BE2C (cell line): ENCODE measurements around the gene RCVRN.

Source experiments
- DNase-seq: peaks from one replicate; pipeline ENCODE4 v3.0.0-alpha.2; 2020
- H3K27me3 ChIP-seq: fragments of 250-450 bp; sonication (Bioruptor Pico); 2 replicates; pipeline ENCODE4 v1.5.1; 2020; ENCODE audit warnings: mild to moderate bottlenecking
- H3K36me3 ChIP-seq: fragments of 250-450 bp; sonication (Bioruptor Pico); 2 replicates; pipeline ENCODE4 v1.5.1; 2020; ENCODE audit warnings: mild to moderate bottlenecking
- H3K4me1 ChIP-seq: fragments of 250-450 bp; sonication (Bioruptor Pico); 2 replicates; pipeline ENCODE4 v1.5.1; 2020
- H3K4me3 ChIP-seq: 2 replicates; pipeline ENCODE4 v1.5.1; 2011; ENCODE audit warnings: low read depth, low read length
- H3K9me3 ChIP-seq: fragments of 250-450 bp; sonication (Bioruptor Pico); 2 replicates; pipeline ENCODE4 v1.5.1; 2020
- TF ChIP-seq, protein P1 (sequence below): IDR thresholded peaks from 2 replicates; pipeline ENCODE4 v1.5.1; 2012; ENCODE audit warnings: mild to moderate bottlenecking, low read depth, low read length

Gene RCVRN

DNA sequence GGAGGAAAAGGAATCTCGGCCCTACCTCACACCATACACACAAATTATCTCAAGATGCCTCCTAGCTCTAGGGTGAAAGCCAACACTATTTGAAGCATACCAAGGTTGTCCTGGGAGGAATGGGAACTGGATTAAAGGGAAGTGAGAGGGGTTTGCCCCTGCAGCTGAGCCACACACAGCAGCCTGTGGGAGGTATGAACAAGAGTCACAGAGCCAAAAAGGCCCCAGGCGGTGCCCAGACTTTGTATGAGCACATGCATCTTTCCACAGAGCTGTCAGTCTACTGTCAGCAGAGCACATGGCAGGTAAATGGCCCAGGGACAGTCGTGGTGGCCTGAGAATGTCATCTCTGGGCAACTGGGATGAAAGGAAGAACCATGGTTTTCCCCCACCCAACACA lies 31.0 kb upstream of the RCVRN start:
- H3K36me3 ChIP-seq = no peaks in the 10 kb centered on the region
- H3K4me3 ChIP-seq = no peak overlapping the region
- H3K27me3 ChIP-seq = no peaks in the 10 kb centered on the region
- no peaks in the 10 kb centered on the region for H3K9me3 ChIP-seq
- H3K4me1 ChIP-seq = no peaks in the 10 kb centered on the region
- TF ChIP-seq, protein P1, sequence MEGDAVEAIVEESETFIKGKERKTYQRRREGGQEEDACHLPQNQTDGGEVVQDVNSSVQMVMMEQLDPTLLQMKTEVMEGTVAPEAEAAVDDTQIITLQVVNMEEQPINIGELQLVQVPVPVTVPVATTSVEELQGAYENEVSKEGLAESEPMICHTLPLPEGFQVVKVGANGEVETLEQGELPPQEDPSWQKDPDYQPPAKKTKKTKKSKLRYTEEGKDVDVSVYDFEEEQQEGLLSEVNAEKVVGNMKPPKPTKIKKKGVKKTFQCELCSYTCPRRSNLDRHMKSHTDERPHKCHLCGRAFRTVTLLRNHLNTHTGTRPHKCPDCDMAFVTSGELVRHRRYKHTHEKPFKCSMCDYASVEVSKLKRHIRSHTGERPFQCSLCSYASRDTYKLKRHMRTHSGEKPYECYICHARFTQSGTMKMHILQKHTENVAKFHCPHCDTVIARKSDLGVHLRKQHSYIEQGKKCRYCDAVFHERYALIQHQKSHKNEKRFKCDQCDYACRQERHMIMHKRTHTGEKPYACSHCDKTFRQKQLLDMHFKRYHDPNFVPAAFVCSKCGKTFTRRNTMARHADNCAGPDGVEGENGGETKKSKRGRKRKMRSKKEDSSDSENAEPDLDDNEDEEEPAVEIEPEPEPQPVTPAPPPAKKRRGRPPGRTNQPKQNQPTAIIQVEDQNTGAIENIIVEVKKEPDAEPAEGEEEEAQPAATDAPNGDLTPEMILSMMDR = no peak
- DNase-seq = no peak

DNA sequence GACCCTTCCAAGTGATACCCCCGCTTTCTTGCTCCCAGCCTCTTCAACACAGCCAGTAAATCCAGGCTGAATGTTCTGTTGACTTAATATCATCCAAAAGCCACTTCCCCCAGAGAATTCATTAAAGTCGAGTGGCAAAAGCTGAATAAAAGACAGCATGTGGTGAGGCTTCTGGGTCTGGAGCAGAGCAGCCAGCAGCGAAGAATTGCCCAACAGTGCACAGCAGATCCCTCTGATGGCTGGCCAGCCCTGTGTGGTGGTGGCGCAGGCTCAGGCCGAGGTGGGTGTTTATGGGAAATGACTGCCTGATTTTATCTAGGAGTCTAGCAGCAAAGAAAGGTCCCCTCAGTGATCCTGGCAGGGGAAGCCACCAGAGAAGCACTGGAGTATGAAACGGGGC lies 30.3 kb upstream of the RCVRN start:
- TF ChIP-seq, protein P1 = no peak
- H3K4me3 ChIP-seq = no peak overlapping the region
- H3K9me3 ChIP-seq = no peaks in the 10 kb centered on the region
- H3K36me3 ChIP-seq = no peaks in the 10 kb centered on the region
- no peak for DNase-seq
- H3K27me3 ChIP-seq = no peaks in the 10 kb centered on the region
- H3K4me1 ChIP-seq = no peaks in the 10 kb centered on the region

DNA sequence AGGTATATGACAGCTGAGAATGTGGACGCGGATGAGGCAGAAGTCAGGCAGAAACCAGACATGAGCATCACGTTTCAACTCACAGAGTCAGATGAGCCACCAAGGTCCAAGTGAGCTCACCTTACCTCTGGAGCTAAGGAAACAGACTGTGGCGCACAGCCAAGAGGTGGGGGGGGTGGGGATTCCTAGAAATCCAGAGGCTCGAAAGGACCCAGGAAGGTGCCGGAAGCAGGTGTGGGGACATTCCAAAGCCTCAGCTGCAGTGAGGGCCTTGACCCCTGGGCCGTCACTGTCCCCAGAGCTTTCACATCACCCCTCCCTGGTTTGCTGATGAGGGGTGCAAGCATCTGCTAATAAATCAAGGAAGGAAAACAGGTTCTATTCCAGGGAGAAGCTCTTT lies 29.3 kb upstream of the RCVRN start:
- Histone ChIP-seq H3K9me3 (no peaks in the 10 kb centered on the region), H3K4me3 (no peak overlapping the region), H3K36me3 (no peaks in the 10 kb centered on the region), H3K27me3 (no peaks in the 10 kb centered on the region), H3K4me1 (no peaks in the 10 kb centered on the region)
- TF ChIP-seq, protein P1 = no peak
- no peak for DNase-seq

DNA sequence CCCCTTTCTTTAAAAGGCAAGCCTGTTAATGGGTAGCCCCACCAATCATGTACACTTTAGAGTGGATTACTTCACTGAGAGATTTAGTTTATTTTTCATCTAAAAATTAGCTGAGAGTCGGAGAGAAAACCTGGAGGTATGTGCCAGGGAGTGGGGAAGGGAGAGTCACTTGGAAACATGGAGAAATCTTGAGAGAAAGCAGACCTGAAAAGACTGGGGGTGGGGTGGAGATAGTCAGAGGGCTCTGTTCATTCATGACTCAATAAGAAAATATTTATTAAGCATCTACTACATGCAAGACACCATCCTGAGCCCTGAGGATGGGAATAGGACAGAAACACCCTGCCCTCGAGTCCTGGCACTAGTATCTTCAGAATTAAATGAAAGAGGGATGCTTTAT lies 27.4 kb upstream of the RCVRN start:
- Histone ChIP-seq H3K4me1 (no peaks in the 10 kb centered on the region), H3K9me3 (no peaks in the 10 kb centered on the region), H3K27me3 (no peaks in the 10 kb centered on the region), H3K4me3 (no peak overlapping the region), H3K36me3 (no peaks in the 10 kb centered on the region)
- TF ChIP-seq, protein P1 = no peak
- no peak for DNase-seq

DNA sequence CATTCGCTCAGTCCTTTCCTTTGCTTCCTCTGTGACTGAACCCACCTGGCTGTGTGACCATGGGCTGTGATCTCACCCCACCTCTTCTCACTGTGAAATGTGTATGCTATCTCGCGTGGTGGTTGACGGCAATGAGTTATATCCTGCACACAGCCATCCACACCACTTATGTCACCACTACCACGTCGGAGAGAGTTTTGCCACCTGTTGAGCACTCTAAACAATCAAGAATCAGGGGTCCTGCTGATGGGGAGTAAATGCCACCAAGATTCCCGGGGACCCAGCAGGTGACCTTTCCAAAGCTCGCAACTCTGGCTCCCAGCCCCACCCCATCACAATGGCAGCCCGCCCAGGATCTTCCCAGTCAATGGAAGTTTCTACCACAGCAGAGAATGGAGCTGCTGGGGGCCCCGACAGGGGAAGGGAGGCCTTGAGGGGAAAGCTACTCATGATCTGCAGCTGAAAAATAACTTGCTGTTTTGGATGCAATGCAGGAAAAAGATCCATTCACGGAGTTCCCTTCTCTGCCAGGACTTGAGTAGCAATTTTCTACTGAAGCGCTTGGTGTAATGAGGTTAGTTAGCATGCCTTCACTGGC lies 26.2 kb upstream of the RCVRN start:
- Histone ChIP-seq H3K27me3 (no peaks in the 10 kb centered on the region), H3K4me3 (no peak overlapping the region), H3K9me3 (no peaks in the 10 kb centered on the region), H3K36me3 (no peaks in the 10 kb centered on the region), H3K4me1 (no peaks in the 10 kb centered on the region)
- no peak for DNase-seq
- TF ChIP-seq, protein P1 = no peak

DNA sequence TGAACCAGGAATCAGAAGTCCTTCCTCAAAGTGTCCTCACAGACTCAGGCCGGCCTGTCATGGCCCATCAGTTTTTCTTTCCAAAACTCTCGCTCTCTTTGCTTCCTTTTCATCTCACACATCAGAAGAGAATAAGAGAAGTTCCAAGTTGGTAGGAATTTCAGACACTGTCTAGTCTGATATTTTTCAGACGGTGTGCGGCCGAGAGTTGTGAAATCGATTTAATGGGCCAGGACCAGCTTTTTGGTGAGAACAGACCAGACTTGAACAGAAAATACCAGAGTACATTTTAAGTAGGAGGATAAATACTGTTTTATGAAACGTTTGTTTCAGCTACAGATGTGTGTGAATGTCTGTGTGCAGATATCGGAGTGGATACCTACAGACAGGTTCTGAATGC lies 24.8 kb upstream of the RCVRN start:
- H3K36me3 ChIP-seq = no peaks in the 10 kb centered on the region
- H3K9me3 ChIP-seq = no peaks in the 10 kb centered on the region
- no peak overlapping the region for H3K4me3 ChIP-seq
- H3K27me3 ChIP-seq = no peaks in the 10 kb centered on the region
- TF ChIP-seq, protein P1 = no peak
- no peak for DNase-seq
- no peaks in the 10 kb centered on the region for H3K4me1 ChIP-seq
